NCI-H2107 treated with DMSO at 0.1 percent for 48 hours (cell line): ENCODE measurements around the gene MYL10.

Experiments
- DNase-seq: peaks from one replicate; lab custom pipeline; 2025; ENCODE audit not compliant: unreplicated experiment; lab: John Stamatoyannopoulos, UW

Gene MYL10

DNA sequence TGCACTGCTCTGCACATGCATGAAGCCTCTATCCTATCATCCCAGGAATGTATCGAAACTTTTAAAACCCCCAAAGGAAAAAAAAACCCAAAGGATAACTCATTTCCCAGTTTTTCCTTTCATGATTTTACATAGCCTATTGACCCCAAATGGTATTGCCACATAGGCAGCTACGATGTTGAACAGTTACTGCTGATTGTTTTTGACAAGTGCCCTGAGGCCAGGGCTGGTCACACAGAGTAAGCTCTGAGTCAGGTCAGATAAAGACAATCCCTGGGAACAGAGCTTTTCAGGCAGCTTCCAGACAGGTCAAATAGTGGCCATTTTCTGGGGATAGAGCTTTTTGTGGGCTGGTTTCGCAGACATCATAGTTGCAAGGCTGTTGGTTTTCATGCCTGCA, 52.1 kb downstream of the MYL10 start:
- no peak for DNase-seq

GRCh38 chr7:101575721-101576120, 53.4 kb downstream of the MYL10 start:
- no peak for DNase-seq

- no peak for DNase-seq
Observed at GRCh38 chr7:101575168-101575567, 53.9 kb downstream of the MYL10 start.

DNA sequence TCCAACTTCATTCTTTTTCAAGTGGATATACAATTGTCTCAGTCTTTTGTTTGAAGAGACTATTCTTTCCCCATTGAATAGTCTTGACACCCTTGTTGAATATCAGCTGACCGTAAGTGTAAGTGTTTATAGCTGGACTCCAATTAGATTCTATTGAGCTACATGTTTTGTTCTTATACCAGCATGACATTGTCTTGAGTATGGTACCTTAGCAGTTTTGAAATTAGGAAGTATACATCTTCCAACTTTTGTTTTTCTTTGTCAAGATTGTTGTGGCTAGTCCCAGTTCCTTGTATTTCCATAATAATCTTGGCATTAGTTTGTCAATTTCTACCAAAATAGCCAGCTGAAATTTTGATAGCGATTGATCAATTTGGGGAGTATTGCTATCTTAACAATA, 56.9 kb downstream of the MYL10 start:
- DNase-seq = no peak

- peak; percentile 54 for DNase-seq
Observed at GRCh38 chr7:101567230-101567629, 61.9 kb downstream of the MYL10 start.

DNA sequence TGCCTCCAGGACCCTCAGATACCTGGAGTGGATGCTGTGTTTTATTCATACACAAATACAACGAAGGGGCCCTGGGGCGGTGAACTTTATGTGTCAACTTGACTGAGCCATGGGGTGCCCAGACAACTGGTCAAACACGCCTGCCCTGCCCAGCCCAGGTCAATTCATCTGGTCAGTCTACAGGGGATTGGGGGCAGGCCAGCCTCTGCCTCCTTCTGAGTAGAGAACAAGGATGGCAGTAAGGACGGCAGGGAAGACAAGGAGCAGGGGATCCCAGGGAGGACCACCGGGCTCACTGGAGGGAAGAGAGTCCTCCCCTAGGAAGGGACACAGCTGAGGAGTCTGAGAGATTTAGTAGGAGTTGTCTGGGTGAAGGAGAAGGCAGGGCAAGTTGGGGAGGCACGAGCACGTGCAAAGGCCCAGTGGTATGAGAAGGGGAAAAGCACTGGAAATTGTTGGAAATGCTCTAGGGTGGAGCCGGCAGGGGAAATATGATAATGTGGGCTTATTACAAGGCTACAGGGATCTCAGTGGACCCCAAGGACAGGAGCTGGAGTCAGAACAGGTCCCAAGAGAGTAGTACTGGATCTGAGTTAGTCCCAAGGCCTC, 63.4 kb downstream of the MYL10 start:
- DNase-seq = no peak

DNA sequence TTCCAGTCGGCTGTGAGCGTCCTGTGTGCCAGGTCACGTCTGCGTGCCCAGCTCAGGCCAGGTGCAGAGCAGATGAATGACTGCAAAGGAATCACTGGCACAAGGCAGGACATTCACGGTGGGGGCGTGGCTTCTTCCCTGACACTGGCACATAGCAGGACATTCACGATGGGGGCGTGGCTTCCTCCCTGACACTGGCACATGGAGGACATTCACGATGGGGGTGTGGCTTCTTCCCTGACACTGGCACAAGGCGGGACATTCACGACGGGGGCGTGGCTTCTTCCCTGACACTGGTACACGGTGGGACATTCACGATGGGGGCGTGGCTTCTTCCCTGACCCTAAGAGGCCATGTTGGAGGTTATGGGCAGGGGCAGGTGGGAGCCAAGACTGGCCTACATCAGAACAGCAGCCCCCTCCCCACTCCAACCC, 64.3 kb downstream of the MYL10 start:
- DNase-seq = no peak

DNA sequence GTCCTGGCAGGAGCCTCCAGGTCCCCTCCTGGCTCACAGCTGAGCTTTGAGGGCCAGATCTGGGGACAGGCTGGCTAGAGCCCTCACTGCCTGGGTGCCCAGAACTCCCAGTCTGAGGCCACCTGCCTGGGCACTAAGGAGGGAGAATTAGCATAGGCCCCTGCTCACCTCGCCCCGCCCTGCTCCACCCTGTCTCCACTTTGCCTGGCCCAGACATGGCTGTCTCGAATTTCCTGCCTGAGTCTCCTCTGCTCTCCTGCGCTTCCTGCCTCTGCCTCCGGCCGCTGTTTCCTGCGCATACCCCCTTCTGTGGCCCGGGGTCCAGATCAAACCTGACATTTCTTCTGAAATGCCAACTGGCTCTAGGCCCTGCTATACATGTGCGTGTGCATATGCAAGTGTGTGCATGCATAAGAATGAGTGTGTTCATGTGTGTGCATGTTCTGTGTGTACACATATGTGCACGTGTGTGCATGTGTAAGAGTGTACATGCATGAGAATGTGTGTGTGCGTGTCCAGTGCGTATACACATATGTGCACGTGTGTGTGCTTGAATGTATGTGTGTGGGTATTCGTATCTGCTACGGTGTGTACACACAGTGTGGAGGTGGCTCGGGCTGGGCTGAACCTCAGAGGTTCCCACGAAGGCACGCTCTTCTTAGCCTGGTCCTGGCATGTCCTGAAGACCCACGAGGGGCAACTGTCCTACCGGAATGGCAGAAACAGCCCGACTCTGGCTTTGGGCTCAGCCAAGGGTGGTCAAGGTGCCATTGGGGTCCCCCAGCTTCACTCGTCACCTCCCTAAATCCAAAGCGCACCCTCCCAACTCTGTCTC, 64.9 kb downstream of the MYL10 start:
- DNase-seq = no peak
